ENCODE data around the gene KLHL1. TPM values are rescaled to one million over a fixed set of nuclear protein-coding genes. Genes with fewer than 3 reads are reported as not detected.

KLHL1 gene
- total RNA-seq, 4 donors from 2014 or later: not detected

GRCh38 chr13:69706807-69707206, 401.4 kb downstream of the KLHL1 start:
- H3K4me3 ChIP-seq (ENCODE audit: low read depth, poor library complexity, severe bottlenecking): no peak overlapping the region
- DNase-seq (ENCODE audit: low spot score in 2 of 2): no peak
- intact Hi-C loops (cut with DNase I; ENCODE audit: low total_unique reads): no loop called here
- no peak for TF ChIP-seq POLR2A (IDR thresholded peaks at IDR 0.05)
- TF ChIP-seq, protein P1, sequence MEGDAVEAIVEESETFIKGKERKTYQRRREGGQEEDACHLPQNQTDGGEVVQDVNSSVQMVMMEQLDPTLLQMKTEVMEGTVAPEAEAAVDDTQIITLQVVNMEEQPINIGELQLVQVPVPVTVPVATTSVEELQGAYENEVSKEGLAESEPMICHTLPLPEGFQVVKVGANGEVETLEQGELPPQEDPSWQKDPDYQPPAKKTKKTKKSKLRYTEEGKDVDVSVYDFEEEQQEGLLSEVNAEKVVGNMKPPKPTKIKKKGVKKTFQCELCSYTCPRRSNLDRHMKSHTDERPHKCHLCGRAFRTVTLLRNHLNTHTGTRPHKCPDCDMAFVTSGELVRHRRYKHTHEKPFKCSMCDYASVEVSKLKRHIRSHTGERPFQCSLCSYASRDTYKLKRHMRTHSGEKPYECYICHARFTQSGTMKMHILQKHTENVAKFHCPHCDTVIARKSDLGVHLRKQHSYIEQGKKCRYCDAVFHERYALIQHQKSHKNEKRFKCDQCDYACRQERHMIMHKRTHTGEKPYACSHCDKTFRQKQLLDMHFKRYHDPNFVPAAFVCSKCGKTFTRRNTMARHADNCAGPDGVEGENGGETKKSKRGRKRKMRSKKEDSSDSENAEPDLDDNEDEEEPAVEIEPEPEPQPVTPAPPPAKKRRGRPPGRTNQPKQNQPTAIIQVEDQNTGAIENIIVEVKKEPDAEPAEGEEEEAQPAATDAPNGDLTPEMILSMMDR (IDR thresholded peaks at IDR 0.05): no peak

- 28 to 30% methylated on average over 1 of the region's 1 CpG for WGBS, 2 donors
- TF ChIP-seq, protein P1 (IDR thresholded peaks at IDR 0.05): no peak
- TF ChIP-seq POLR2A (IDR thresholded peaks at IDR 0.05): no peak
- no peak overlapping the region for H3K4me3 ChIP-seq (ENCODE audit: low read depth, poor library complexity, severe bottlenecking)
- DNase-seq (ENCODE audit: low spot score in 2 of 2): no peak
- intact Hi-C loops (cut with DNase I; ENCODE audit: low total_unique reads): no loop called here
These were observed 403.9 kb downstream of the KLHL1 start for GRCh38 chr13:69704311-69704710.

GRCh38 chr13:69690999-69691398, 417.3 kb downstream of the KLHL1 start:
- intact Hi-C loops (cut with DNase I; ENCODE audit: low total_unique reads): no loop called here
- 56 to 71% methylated on average over 3 of the region's 3 CpGs for WGBS, 2 donors
- DNase-seq (ENCODE audit: low spot score in 2 of 2): no peak
- H3K4me3 ChIP-seq (ENCODE audit: low read depth, poor library complexity, severe bottlenecking): no peak overlapping the region
- no peak for TF ChIP-seq POLR2A (IDR thresholded peaks at IDR 0.05)
- TF ChIP-seq, protein P1 (IDR thresholded peaks at IDR 0.05): no peak

- DNase-seq (ENCODE audit: low spot score in 2 of 2): no peak
- 55 to 58% methylated on average over 3 of the region's 3 CpGs for WGBS, 2 donors
- H3K4me3 ChIP-seq (ENCODE audit: low read depth, poor library complexity, severe bottlenecking): no peak overlapping the region
- TF ChIP-seq, protein P1 (IDR thresholded peaks at IDR 0.05): no peak
- TF ChIP-seq POLR2A (IDR thresholded peaks at IDR 0.05): no peak
- intact Hi-C loops (cut with DNase I; ENCODE audit: low total_unique reads): no loop called here
These were observed 424.1 kb downstream of the KLHL1 start for GRCh38 chr13:69683921-69684686.

DNA sequence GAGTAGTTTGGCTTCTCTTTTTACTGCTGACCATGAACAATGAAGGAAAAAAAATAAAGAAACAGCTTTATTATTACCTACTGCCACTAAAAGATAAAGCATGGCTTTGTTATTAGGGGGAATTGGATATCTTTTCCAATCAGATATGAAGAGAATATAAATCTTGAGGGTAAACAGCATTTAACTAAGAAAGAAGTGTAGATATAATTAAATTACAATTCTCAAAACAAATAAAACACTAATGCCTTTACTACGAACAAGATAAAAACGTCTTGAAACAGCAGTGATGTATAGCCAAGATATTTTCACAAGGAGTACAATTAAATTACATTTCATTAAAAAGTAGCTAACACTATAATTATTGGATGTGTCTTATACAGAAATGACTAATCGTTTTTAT, 426.5 kb downstream of the KLHL1 start:
- intact Hi-C loops (cut with DNase I; ENCODE audit: low total_unique reads): no loop called here
- TF ChIP-seq, protein P1 (IDR thresholded peaks at IDR 0.05): no peak
- no peak for TF ChIP-seq POLR2A (IDR thresholded peaks at IDR 0.05)
- WGBS, 2 donors: 61 to 69% methylated on average over 3 of the region's 3 CpGs
- no peak for DNase-seq (ENCODE audit: low spot score in 2 of 2)
- no peak overlapping the region for H3K4me3 ChIP-seq (ENCODE audit: low read depth, poor library complexity, severe bottlenecking)

GRCh38 chr13:69677343-69677742, 430.9 kb downstream of the KLHL1 start:
- intact Hi-C loops (cut with DNase I; ENCODE audit: low total_unique reads): no loop called here
- H3K4me3 ChIP-seq (ENCODE audit: low read depth, poor library complexity, severe bottlenecking): no peak overlapping the region
- TF ChIP-seq POLR2A (IDR thresholded peaks at IDR 0.05): no peak
- TF ChIP-seq, protein P1 (IDR thresholded peaks at IDR 0.05): no peak
- DNase-seq (ENCODE audit: low spot score in 2 of 2): no peak
- WGBS, 2 donors: 72% methylated on average over 3 of the region's 3 CpGs

All from lower leg skin (tissue), 4 donors.